ENCODE data around the gene TMOD1.

The TMOD1 gene

DNA sequence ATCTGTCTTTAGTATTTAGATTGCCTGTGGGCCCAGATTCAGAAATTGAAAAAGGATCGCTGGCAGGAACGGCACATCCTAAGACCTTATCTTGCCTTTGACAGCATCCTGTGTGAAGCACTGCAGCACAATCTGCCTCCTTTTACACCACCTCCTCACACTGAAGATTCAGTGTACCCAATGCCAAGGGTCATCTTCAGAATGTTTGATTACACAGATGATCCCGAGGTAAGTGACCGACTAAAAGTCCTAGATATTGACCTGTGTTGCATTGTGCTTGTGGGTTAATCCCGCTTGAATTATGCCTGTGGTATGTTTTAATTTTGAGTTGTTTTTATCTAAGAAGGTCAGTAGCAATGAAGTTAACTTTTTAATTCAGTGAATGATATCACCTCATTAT lies 146.5 kb downstream of the TMOD1 start:
- DNase-seq, result no peak
